Ovary (tissue), 3 donors: Measurements from ENCODE around the gene HOXC13.

Experiments
- EP300 ChIP-seq: sonication (generic); formaldehyde crosslinking; IDR thresholded peaks from one replicate; pipeline ENCODE4 v1.6.1; 2017; ENCODE audit warnings: antibody characterized with exemption
- POLR2A ChIP-seq: fragments of 450-650 bp; IDR thresholded peaks from one replicate; pipeline ENCODE4 v1.6.1; 2017; ENCODE audit warnings: antibody characterized with exemption, mild to moderate bottlenecking, moderate library complexity
- TF ChIP-seq, protein P1 (sequence below), 3 donors: fragments of 450-650 bp in 2 of 3; fragments of 200-600 bp in 1 of 3; IDR thresholded peaks; one replicate each; pipeline versions ENCODE4 v1.5.1 to v1.8.0; 2016 to 2022; ENCODE audit warnings: antibody characterized with exemption in 3 of 3, mild to moderate bottlenecking in 1 of 3
- donor health status: DM: no; HTN: no; CAD: no.

GRCh38 chr12:53975064-53975471 lies 36.4 kb downstream of the HOXC13 start:
- TF ChIP-seq, protein P1, sequence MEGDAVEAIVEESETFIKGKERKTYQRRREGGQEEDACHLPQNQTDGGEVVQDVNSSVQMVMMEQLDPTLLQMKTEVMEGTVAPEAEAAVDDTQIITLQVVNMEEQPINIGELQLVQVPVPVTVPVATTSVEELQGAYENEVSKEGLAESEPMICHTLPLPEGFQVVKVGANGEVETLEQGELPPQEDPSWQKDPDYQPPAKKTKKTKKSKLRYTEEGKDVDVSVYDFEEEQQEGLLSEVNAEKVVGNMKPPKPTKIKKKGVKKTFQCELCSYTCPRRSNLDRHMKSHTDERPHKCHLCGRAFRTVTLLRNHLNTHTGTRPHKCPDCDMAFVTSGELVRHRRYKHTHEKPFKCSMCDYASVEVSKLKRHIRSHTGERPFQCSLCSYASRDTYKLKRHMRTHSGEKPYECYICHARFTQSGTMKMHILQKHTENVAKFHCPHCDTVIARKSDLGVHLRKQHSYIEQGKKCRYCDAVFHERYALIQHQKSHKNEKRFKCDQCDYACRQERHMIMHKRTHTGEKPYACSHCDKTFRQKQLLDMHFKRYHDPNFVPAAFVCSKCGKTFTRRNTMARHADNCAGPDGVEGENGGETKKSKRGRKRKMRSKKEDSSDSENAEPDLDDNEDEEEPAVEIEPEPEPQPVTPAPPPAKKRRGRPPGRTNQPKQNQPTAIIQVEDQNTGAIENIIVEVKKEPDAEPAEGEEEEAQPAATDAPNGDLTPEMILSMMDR (IDR thresholded peaks at IDR 0.05) = no peak
- no peak for TF ChIP-seq POLR2A
- no peak for TF ChIP-seq EP300
